Suppressor macrophage treated with lipopolysaccharide for 1 hour (primary cell): ENCODE data around the gene VANGL1.

ENCODE experiments used
- DNase-seq, 3 donors: peaks; one replicate each; pipeline ENCODE4 v3.0.0-alpha.2; 2020 to 2022

The VANGL1 gene

GRCh38 chr1:115647047-115647446, 5.3 kb downstream of the VANGL1 start:
- peak in 1 of 3 donors; percentile 13 for DNase-seq

DNA sequence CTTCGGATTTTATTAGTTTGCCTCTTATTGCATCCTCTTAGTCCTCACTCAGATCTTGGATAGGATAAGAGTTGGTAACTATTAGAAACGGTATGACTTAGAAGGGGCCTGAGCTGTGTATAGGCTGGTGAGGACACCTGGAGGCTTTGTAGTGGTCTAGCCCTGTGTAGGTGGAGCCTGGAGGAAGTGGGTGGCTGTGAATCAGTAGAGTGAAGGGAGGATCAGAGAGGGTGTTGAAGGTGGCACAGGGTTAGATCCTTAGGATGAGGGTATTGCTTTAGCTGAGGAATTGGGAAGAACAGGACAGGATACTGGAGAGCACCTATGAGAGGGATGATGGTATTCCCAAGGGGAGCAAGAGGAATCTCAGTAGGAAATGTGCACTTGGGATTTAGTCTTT, 5.7 kb downstream of the VANGL1 start:
- DNase-seq = no peak

- no peak for DNase-seq
These were observed 6.3 kb downstream of the VANGL1 start for GRCh38 chr1:115647919-115648650.

DNA sequence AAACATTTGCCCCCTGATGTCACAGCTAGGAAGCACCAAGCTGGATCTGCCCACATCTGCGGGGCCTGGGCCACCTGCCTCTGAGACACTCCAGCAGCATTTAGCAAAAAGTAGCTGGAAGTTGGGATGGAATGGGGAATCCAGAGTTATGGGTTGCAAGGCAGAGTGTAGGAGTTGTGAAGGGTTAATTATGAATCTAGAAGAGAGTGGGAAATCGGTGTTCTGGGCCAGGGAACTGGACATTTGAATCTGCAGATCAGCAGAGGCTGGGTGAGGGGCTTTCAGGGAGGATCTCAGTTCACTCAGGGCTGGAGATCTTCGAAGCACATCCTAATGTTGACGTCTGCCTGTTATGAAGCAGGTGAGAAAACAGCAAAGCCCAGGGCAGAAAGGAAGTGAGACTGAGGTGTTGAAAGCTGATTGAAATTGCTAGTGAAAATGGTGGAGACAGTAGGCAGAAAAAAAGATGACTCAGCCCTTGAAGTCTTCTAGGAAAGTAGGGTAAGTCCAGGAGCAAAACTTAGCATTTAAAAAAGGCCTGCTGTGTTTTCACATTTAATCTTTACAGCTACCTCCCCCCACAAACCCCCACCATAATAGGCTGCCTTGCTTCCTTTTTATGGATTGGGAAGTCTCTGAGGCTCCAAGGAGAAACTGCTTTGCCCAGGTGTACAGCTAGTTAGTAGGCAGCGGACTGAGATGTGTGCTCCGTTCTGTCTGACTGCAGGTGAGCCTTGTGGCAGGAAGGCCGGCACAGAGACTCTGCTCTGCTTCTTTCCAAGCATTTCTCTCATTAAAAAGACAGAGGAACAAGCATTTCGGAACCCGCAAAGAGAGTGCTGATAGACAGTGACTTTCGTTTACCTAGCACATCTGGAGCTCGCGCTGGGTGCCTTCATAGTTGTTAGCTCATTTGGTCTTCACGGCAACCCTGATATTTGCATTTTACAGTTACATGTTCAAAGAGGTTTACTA, 7.2 kb downstream of the VANGL1 start:
- DNase-seq = no peak

DNA sequence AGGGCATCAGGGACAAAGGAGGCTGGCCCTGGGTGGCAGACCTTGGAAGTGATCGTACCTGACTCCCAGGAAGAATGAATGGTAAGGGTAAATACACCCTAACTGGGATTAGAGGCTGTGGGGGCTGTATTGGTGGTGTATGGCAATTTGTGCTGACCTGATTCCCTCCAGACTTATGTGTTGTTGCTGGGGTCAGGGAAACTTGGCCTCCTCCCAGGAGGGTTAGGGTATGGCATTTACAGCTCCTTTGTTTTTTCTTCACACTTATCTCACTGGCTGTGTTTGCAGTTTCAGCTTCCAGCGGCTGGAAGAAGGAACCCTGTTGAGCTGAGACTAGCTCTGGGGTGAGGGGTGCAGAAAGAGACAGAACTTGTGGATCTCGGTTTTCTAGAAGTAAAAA, 8.2 kb downstream of the VANGL1 start:
- DNase-seq = no peak

DNA sequence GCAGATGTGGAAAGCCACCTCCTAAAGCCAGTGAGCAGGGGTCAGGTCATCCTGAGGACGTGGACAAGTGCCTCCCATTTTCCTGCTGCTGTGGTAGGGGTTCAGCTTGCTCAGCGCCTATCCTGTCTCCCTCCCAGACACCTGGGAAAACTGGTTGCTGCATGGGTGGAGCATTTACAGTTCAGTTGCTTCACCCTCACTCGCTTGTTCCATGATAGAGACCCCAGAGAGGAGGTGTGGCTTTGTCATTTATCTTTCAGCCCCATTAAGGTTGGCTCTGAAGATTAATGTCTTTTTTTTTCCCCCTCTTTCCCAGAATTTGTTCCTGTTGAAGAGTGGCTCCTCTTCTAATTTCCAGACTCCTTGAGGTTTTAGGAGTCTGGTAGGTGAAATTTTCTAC, 9.2 kb downstream of the VANGL1 start:
- DNase-seq = no peak

- DNase-seq = no peak
These were observed 9.6 kb downstream of the VANGL1 start for GRCh38 chr1:115651391-115651790.

DNA sequence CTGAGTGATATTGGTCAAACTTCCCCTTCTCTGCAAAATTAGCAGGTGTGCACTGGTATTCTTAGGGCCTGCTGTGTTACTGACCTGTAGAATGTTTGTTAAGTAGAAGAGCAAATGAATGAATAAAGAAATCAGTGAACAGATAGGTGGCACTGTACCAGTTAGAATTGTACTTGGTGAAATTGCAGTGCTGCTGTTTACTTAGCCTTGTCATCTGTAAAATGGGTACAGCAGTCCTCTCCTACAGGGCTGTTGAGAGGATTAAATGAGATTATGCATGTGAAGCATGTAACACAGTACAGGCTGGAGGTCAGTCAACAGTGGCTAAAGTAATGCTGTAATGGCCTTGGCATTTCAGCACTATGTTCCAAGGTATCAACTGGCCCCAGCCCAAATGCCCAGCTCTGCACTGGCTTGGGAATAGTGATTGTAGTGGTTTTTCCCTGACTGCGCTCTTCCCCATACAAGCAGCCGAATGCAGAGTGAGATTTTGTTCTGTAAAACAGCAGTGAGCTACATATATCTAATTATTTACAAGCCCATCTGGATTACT, 10.5 kb downstream of the VANGL1 start:
- no peak for DNase-seq

DNA sequence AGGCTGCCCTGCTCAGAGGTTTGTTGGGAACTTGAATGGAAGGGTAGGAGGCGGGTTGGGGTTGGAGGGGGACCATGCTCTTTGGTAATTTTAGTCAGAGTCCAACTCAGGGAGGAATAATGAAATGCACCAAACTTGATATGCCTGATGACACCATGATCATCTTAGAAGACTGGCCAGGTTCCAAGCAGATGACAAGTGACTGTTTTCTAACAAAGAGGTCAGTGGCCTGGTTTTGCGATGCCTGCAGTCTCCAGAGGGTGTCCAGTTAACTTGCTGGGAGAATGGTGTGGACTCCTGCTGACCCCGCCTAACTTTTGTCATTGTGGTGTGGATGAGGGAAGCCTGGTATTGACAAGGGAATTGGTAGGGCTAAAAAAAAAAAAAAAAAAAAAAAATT, 12.4 kb downstream of the VANGL1 start:
- no peak for DNase-seq

GRCh38 chr1:115654663-115655305, 13.0 kb downstream of the VANGL1 start:
- peak; percentile 33 to 50 (median 46) for DNase-seq

DNA sequence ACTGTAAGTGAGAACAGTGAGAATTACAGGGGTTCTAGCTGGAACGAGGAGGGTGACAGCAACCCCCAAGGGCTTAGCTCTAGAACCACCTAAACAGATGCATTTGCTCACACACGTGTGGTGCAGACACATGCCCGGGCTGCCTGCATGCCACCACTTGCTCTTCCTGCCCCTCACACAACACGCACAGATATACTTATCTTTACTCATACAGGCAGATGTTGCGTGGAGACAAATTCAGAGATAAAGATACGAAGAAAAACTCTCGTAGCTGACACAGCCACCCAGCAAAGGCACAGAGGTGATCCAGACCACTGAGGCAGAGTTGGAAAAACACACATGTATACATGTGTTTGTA, 13.5 kb downstream of the VANGL1 start:
- DNase-seq = no peak

DNA sequence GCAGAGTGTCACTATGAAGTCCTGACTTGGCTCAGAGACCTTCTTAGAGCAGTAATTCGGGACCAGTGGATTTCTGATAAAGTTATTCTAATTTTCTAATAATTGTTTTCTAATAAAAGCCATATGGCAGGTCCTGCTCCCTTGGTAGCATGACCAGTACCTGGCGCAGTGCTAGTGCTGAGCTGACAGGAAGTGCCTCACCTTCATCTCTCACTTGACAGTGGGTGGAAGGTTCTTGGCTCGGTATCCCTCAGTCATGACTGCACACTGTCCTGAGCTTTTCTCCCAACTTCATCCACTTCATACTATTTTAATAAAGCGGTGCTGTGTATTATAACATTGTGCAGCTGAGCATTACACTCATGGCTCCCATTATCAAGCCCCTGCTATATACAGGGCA, 14.1 kb downstream of the VANGL1 start:
- no peak for DNase-seq

- no peak for DNase-seq
These were observed 14.8 kb downstream of the VANGL1 start for GRCh38 chr1:115656461-115657077.

DNA sequence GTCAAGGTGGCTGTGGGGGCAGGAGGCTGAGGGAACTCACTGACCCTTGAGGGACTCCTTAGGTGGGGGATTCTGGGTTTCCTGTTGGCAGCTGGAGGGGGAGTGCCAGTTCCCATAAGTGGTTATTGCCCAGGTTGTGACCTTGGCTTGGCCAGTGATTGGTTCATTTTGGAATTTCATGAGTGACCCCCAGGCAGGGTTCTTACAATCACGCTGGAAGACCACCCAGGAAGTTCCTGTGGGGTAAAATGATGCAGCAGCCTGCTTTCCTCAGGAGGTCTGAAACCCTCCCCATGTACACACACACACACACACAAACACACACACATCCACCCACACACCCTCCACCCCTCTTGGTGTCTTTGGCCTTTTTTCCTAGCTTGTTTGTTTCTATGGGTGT, 16.9 kb downstream of the VANGL1 start:
- DNase-seq = no peak

DNA sequence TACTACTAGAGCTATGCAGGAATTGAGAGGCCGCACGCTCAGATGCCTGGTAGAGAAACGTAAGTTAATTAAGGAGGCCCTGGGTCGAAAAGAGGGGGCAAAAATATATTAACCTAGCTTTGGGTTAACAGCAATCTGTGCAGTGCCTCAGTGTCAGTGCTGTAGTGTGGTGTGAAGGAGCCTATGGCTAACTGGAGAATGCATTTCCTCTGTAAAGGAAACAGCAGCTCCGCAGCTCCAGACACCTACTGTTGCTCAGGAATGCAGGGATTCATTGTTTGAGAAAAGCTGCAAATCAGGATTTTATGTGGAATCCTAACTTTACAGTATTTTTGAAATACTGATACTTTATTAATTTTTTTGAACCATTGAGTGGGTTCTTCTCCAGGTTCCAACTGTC, 18.4 kb downstream of the VANGL1 start:
- DNase-seq = no peak

- DNase-seq = no peak
These were observed 19.4 kb downstream of the VANGL1 start for GRCh38 chr1:115661157-115661556.

GRCh38 chr1:115665319-115666096, 23.7 kb downstream of the VANGL1 start:
- no peak for DNase-seq

DNA sequence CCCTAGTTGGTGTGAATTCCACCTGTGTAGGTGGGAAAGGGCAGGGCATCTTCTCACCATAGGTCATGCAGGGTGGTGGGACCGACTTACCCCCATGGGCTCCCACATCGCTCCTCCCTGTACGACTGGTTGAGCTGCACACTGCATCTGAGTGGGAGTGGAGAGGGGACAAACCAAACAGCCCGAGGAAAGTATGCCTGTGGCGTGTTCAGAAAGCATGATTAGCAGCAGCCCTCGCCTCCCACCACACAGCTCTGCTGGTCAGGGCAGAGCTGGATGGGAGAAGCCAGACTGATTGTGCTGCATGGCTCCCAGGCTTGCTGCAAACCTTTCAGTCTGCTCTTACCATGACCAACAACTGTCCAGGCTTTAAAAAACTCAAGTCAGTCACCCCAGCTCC, 24.4 kb downstream of the VANGL1 start:
- no peak for DNase-seq

- no peak for DNase-seq
These were observed 24.9 kb downstream of the VANGL1 start for GRCh38 chr1:115666702-115667101.

DNA sequence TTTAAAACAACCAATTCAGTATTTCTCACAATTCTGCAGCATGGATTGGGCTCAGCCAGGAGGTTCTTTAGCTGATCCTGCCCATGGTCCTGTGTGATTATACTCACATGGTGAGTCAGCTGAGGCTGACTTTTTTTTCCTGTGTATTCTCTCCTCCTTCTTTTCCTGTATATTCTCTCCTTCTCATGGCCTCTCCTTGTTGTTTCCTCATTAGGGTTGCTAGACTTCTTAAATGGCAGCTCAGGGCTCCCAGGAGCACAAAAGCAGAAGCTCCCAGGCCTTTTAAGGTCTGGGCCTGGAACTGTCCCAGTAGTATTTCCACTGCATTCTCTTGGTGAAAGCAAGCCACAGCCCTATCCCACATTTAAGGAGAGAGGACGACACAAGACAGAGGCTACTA, 26.8 kb downstream of the VANGL1 start:
- DNase-seq = no peak

DNA sequence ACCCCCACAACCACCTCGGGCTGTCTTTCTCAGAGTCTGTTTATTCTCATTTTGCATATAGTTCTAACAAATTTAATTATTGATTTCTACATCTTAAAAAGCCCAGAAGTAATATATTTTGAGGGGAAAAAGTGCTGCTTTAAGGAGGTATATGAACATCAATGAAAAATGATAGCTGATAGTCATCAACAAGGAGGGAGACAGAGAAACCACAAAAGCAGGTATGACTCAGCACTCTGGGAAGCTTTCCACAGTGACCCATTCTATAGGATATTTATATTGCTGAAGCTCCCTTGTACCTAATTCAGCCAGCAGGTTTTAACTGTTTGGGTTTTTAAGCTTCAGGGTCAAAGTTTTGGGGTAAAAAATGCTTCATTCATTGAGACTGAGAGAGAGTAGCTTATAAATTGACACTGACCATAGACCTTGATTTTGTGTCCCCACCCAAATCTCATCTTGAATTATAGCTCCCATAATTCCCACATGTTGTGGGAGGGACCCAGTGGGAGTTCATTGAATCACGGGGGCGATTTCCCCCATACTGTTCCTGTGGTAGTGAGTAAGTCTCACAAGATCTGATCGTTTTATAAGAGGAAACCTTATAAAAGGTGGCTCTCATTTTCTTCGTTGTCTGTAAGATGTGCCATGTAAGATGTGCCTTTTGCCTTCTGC, 27.4 kb downstream of the VANGL1 start:
- peak in 1 of 3 donors; percentile 5 for DNase-seq
